Endothelial cell (in vitro differentiated cells): Measurements from ENCODE around the gene ATP13A1. TPM values are rescaled to one million over a fixed set of nuclear protein-coding genes. Genes with fewer than 3 reads are reported as not detected.
A peak's percentile ranks its signal among the peaks of the same experiment; 100 is the strongest.

Experiments used
- DNase-seq: peaks from one replicate; pipeline ENCODE4 v3.0.0; 2021; ENCODE audit warnings: low spot score
- H3K27ac Mint-ChIP-seq: one replicate; pipeline ENCODE4 v1.8.0; 2021; ENCODE audit warnings: mixed read lengths, inconsistent platforms; ENCODE audit not compliant: unreplicated experiment
- H3K27me3 Mint-ChIP-seq: one replicate; pipeline ENCODE4 v1.8.0; 2021; ENCODE audit warnings: mild to moderate bottlenecking, moderate library complexity, mixed read lengths, inconsistent platforms; ENCODE audit not compliant: unreplicated experiment
- H3K36me3 Mint-ChIP-seq: one replicate; pipeline ENCODE4 v1.8.0; 2021; ENCODE audit warnings: mild to moderate bottlenecking, low read depth, mixed read lengths, inconsistent platforms; ENCODE audit not compliant: unreplicated experiment
- H3K4me1 Mint-ChIP-seq: one replicate; pipeline ENCODE4 v1.8.0; 2021; ENCODE audit warnings: mild to moderate bottlenecking, mixed read lengths, inconsistent platforms; ENCODE audit not compliant: unreplicated experiment
- H3K4me3 Mint-ChIP-seq: one replicate; pipeline ENCODE4 v1.8.0; 2021; ENCODE audit warnings: mild to moderate bottlenecking, mixed read lengths, inconsistent platforms; ENCODE audit not compliant: unreplicated experiment
- H3K9me3 Mint-ChIP-seq: one replicate; pipeline ENCODE4 v1.8.0; 2021; ENCODE audit warnings: mixed read lengths, inconsistent platforms; ENCODE audit not compliant: unreplicated experiment
- total RNA-seq: library from RNA; stranded (reverse); fragmentation: NEBNext Ultra II Directional; extraction: Animal tissue kit (Norgen Biotek cat#: 25700); gene quantifications from one replicate; pipeline ENCODE4 v1.2.1, GENCODE V29; 2021; ENCODE audit not compliant: unreplicated experiment
- TF ChIP-seq, protein P1 (sequence below): fragments of 200-600 bp; sonication (generic); IDR thresholded peaks from one replicate; pipeline ENCODE4 v1.5.0; 2021; ENCODE audit warnings: antibody characterized with exemption; ENCODE audit not compliant: unreplicated experiment

Gene ATP13A1
- total RNA-seq, 1 donor from 2014 or later, result 56.7 TPM

DNA sequence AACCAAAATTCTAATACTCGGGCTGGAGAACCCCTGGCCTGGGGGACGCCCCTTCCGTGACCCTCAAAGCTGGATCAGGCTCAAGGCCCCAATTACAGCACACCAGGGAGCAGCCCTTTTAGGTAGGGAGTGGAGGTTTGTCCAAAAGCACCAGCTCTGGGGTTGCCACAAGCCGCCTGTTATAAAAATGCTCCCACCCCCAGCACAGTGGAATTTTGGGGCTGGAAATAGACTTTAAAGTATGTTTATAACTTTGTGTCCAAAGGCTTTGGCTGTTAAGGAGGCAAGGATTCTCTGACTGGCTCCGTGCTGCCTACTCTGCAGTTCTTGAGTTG lies 19.5 kb downstream of the ATP13A1 start:
- H3K36me3 Mint-ChIP-seq, result peaks cover 25% of the 10 kb centered on the region
- H3K4me1 Mint-ChIP-seq, result peaks cover 11% of the 10 kb centered on the region
- H3K4me3 Mint-ChIP-seq, result peak overlapping the region; percentile 96
- TF ChIP-seq, protein P1, sequence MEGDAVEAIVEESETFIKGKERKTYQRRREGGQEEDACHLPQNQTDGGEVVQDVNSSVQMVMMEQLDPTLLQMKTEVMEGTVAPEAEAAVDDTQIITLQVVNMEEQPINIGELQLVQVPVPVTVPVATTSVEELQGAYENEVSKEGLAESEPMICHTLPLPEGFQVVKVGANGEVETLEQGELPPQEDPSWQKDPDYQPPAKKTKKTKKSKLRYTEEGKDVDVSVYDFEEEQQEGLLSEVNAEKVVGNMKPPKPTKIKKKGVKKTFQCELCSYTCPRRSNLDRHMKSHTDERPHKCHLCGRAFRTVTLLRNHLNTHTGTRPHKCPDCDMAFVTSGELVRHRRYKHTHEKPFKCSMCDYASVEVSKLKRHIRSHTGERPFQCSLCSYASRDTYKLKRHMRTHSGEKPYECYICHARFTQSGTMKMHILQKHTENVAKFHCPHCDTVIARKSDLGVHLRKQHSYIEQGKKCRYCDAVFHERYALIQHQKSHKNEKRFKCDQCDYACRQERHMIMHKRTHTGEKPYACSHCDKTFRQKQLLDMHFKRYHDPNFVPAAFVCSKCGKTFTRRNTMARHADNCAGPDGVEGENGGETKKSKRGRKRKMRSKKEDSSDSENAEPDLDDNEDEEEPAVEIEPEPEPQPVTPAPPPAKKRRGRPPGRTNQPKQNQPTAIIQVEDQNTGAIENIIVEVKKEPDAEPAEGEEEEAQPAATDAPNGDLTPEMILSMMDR, result peak; percentile 19
- peaks cover 6% of the 10 kb centered on the region for H3K9me3 Mint-ChIP-seq
- no peak for DNase-seq
- peak overlapping the region; percentile 30 for H3K27ac Mint-ChIP-seq
- peaks cover 17% of the 10 kb centered on the region for H3K27me3 Mint-ChIP-seq

DNA sequence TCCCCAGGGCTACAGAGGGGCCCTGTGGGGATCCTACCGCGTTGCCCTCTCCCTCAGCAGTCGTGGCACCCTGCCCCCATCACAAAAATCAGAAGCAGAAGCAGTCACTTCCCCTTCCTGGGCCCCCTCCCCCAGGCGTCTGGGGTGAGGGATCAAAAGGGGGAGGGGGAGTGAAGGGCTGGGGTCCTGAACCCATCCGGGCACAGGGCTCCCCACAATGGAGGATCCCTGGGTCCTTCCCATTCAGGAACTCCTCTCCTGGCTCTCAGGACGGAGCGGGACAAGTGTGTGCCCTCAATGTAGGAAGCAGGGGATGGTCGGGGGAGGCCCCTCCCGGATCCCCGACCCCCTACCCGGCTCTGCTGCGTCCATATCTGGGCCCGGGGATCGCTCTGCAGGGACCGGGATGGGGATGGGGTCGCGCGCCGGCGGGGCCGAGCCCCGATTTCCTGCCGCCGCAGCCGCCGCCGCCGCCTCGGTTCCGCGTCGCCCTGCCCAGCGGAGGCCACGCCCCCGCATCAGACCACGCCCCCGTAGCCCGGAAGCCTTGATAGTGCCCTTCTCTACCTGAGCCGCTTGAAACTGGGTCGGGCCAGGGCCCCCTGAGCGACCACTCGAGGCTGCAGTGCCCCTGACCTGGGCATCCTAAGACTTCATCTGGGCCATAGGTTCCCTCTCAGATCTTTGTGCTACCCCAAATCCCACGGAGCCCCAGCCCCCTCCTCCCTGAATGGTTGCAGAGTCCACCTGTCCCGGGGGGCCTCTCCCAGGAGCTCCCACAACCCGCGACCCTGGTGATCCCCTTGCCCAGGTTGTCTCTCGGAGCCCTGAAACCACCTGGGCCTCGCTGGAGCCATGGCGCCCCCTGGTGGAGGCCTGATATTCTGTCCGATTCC lies 20.1 kb downstream of the ATP13A1 start, which contains the start of gene GMIP:
Gene GMIP (minus strand): TSS at position 500 of the 896 bp plus-strand sequence. CDS start 128 bp downstream, at position 372.
- peaks cover 17% of the 10 kb centered on the region for H3K27me3 Mint-ChIP-seq
- H3K36me3 Mint-ChIP-seq, result peaks cover 24% of the 10 kb centered on the region
- peak within 1 kb of the TSS; percentile 91 for H3K27ac Mint-ChIP-seq
- peak within 1 kb of the TSS; percentile 96 for H3K4me3 Mint-ChIP-seq
- H3K4me1 Mint-ChIP-seq, result peaks cover 11% of the 10 kb centered on the region
- TF ChIP-seq, protein P1, result peak; percentile 94
- peak; percentile 83 for DNase-seq
- peaks cover 6% of the 10 kb centered on the region for H3K9me3 Mint-ChIP-seq

DNA sequence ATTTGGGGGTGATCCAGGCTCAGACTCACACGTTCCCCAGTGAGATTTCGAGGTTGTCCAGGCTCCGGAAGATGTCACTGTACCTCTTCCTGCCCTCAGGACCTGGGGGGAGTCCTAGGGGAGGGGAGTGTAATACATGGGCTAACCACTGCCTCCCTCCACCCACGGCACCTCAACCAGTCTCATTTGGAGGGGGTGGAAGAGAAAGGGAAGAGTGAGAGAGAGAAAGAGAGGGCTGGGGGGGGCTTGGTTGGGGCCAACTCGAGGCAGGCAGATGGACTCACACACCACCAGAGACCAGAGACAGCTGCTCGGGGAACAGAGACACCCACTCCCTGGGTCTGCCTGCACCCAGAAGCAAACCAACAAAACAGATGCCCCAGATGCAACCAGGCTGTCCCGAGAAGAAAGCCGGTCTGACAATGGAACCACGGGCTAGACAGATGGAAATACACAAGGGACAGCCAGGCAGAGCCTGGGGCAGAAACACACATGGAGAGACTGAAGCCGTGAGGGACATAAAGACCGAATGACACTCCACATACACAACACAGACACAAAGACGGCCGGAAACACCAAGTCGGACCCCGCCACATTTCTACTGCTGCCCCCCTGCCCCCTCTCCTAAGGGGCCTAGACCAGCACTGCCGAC lies 20.8 kb downstream of the ATP13A1 start:
- H3K9me3 Mint-ChIP-seq, result peaks cover 6% of the 10 kb centered on the region
- H3K27ac Mint-ChIP-seq, result peak overlapping the region; percentile 91
- no peak for DNase-seq
- H3K4me1 Mint-ChIP-seq, result peaks cover 11% of the 10 kb centered on the region
- H3K27me3 Mint-ChIP-seq, result peaks cover 14% of the 10 kb centered on the region
- TF ChIP-seq, protein P1, result no peak
- H3K4me3 Mint-ChIP-seq, result peak overlapping the region; percentile 96
- peaks cover 19% of the 10 kb centered on the region for H3K36me3 Mint-ChIP-seq

DNA sequence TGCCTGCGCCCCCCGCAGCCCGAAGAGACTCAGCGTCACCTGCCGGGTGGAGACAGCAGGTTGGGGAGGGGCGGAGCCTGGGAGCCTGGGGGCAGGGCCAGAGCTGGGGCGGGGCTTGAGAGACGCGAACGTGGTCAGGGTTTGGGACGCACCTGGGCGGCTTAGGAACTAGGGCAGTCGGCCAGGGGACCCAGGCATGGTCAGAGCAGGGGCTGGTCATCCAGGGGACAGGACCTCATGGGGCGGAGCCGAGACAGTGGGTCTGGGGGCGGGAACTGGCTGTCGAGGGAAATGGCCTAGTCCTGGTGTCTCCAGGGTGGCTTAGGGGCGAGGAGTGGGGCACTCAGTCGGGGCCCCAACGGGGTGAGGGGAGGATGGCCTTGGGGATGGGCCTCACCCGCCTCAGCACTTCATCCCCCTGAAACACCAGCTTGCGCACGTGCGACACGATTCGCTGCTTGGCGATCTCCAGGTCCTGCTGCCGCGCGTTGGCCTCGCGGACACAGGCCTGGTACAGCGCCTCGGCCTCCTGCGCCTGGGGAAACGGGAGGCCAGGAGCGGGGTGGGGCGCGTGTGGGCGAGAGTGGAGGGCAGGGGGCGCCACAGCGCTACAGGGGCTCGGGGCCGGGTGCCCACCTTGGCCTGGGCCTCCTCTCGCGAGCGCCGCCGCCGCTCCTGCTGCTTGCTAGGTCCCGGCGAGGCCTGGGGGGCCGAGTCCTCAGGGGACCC lies 25.8 kb downstream of the ATP13A1 start:
- peaks cover 7% of the 10 kb centered on the region for H3K27me3 Mint-ChIP-seq
- no peak overlapping the region for H3K27ac Mint-ChIP-seq
- H3K9me3 Mint-ChIP-seq, result peaks cover 6% of the 10 kb centered on the region
- no peak overlapping the region for H3K4me3 Mint-ChIP-seq
- H3K4me1 Mint-ChIP-seq, result peaks cover 7% of the 10 kb centered on the region
- peaks cover 25% of the 10 kb centered on the region for H3K36me3 Mint-ChIP-seq
- TF ChIP-seq, protein P1, result no peak
- DNase-seq, result no peak
